Activated CD8-positive, alpha-beta memory T cell treated with anti-CD3 and anti-CD28 coated beads for 48 hours (primary cell): ENCODE data around the gene FAM110C.
A peak's percentile ranks its signal among the peaks of the same experiment; 100 is the strongest.
"Not testable (repeated sequence)": the region's sequence is repeated elsewhere in the genome, so short reads cannot be mapped to it uniquely, and the experiment has no call there.

ENCODE experiments used
- DNase-seq, 3 experiments: peaks; one replicate each; pipeline ENCODE4 v3.0.0-alpha.2; 2020; ENCODE audit warnings: low read depth in 2 of 3, low spot score in 2 of 3

The FAM110C gene

DNA sequence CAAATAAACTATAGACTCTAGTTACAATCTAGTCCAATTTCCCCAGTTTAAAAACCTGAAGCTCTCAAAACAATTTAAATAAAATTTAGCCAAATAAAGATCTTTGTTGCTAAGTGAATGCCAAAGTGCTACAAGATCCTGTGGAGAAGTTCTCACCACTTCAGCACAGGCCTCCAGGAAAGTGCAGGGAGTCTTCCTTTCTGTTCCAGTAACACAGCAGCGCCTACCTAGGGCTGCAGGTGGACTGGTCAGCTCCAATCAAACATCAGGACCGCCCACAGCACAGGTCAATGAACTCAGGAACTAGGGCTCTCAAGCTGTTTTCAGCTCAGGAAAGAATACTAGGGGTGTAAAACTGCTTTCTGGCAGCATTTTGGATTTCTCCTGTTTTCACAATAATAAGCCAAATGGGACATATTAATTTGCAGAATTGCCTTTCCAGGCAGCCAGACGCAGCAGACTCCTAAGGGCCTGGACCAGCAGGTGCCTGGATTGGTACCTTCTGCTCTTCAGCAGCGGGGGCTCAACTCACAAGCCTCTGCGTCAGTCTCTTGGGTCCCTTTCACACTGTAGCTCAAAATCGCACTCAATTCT is 1.5 kb downstream of the FAM110C start:
- no peak for DNase-seq

DNA sequence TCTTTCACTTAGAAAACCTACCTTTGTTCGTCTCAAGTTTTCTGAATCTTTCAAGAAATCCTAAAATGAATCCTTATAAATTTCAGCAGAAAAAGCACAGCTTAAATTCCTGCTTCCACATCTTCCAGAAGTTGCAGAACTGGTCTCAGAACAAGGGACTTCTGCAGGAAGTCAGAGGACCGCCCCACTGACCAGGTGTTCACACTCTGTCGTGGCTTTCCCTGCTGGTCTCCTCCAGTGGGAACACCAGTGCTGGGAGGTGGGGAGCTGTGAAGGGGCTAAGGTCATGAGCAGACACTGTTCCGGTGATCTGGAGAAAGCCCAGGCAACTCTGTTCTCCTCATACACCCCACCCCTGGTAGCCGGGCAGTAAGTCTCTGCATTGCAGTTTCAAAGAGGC is 3.5 kb downstream of the FAM110C start:
- no peak for DNase-seq

DNA sequence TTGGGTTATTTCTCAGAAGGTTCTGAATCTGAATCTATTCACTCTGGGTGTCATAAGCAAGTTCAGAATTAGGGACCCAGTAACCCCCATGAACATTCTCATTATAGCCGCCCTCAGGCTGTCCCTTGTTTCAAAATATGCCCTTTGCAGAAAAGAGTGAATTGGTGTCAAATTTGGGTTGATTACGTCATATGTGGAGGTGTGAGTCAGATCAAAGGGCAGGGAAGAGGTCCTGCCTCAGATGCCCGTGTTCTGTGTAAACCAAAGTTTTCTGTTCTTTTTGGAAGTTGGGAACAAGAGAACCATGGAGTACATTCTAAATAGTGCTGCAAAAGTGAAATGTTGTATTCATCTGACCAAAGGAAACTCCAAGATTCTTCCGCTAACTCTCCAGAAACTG is 5.8 kb downstream of the FAM110C start:
- DNase-seq = no peak

DNA sequence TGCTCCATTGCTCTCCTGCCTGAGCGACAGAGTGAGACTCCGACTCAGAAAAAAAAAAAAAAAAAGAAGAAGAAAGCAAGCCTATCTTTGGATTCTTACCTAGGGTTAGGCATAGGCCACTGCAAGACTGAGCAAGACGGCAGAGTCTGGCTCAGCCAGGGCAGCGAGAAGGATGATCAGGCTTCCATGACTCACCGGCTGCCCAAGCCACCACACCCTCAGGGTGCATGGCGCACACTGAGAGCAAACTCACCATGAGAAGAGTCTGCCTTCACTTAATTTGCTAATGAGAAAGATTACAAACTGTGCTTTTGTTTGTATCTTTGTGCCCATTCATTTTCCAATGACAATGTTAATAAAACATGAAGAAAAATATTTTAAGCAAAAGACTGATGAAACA is 8.2 kb downstream of the FAM110C start:
- no peak for DNase-seq

DNA sequence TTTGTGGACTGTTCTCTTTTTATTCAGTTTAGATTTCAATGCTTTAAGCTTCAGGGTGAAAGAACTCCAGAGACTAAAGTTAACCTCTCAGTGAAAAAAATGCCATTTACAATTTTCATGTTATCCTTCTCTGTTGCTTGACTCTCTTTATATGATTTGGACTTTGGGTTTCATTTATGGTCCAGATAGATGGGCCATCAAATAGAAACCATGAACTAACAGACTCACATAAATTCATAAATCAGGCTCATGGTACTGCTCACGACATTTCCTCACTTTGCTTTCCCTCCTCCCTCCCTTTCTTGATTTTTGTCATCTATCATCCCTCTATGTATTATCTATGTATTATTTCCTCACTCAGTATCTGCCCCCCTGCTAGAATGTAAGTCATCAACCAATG is 10.0 kb downstream of the FAM110C start:
- DNase-seq = no peak

DNA sequence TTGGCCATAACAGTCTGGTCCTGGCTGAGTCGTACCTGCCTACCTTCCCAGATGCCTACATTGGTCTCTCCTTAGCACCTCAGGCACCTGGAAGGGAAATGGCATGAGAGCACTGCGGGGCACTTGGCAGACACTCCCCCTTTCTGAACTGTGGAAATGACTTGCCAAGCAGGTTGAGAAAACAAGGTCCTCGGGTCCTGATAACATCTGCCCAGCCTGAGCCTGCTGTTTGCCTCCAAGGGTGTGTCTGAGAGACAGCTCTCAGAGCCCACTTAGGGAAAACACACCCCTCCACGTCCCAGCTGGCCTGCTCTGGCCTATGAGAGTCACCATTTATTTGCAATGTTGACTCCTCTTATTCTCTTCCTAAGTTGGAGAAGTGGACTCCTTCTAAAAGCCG is 10.5 kb downstream of the FAM110C start:
- DNase-seq = no peak

GRCh38 chr2:33620-34019 is 12.7 kb downstream of the FAM110C start:
- DNase-seq = no peak

- no peak for DNase-seq
Measured at GRCh38 chr2:32068-32467, 14.2 kb downstream of the FAM110C start.

DNA sequence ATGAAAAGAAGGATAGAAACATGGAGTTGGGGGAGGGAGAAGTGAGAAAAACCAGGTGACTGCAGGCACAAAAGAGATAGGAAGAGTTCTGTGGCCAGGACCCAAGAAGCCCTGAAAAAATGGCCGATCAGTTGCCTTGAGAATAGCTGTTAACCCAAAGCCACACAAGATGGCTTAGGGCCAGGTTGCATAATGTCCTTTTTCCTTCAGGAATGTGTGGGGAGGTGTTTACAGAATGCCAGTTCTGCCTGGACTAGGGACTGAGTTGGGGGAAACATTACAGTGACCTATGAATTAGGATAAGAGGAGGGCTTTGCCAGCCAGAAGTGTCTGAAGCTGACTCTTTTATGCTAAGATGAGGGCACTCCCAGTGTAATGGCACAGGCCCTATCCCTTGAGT is 17.1 kb downstream of the FAM110C start:
- no peak for DNase-seq

DNA sequence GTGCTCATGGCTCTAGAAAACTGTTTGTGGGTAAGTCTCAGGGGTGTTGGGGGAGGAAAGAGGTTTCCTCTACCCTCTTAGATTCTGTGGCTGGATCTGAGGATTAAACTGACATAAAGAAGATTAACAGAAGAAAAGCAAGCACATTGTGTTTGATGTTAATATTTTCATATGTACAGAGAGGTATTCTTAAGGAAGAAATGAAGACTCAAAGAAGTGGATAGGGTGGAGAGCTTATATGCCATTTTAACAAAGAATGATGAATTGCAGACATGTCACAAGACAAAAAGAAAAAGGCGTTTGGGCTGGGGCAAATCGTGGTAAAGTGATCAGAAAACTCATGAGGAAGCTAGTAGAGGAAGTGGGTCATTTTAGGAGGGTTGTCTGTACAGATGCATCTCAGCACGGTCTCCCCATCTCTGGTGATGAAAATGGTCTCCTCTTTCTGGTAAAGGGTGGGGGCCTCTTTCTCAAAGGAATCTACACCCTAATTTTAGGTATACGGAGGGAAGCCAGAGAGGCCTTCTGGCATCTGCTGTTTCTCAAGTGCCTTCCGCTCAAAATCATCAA is 17.8 kb downstream of the FAM110C start:
- DNase-seq = no peak

DNA sequence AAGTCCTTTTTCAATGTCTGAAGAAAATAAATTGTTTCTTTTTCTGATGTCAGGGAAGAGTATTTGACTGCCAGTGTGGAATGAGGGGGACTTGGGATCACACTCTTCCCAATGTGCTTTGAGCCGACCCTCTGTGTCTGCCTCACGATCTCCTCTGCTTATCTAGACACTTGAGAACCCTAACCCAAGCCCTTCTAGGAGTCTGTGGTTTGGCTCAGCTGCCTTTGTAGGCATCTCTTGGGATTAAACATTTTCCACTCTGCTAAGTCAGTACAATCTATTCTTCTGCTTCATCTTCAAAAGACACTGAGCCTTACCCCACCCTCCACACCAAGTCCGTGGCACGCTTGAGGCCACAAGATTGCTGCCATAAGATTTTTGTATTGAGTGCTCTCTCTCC is 19.4 kb downstream of the FAM110C start:
- DNase-seq = no peak

DNA sequence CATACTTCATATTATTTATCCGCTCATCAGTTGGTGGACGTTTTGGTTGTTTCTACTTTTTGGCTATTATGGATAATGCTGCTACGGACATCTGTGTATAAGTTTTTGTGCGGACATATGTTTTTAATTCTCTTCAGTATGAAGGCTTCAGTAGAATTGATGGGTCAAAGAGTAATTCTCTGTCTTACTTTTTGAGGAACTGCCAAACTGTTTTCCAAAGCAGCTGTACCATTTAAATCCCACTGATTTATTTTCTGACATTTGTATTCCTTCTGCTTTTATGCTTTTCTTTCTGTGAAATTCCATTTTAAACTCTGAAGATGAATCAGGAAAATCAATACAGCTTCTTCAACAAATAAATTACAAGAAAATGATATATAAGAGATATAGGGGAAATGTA is 20.8 kb downstream of the FAM110C start:
- no peak for DNase-seq

GRCh38 chr2:24591-24990 is 21.7 kb downstream of the FAM110C start:
- DNase-seq = not testable (repeated sequence)

DNA sequence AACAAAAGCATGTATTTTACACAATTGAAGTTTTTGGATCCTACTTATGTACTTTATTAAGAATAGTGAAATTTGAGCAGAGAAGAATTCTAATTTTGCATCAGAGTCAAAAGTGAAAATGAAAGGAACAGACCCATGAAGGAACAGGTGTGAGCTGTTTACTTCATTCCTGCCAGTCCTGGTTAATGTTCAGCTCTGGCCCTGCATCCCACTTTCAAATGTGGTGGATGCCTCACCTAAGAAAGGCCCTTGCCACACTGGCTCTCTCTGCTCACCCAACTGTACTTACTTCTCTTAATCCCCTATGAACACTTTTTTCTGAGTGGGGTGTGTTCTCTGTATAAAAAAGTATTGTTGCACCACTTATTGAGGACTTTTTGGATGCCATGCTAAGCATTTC is 22.2 kb downstream of the FAM110C start:
- DNase-seq = no peak

GRCh38 chr2:23283-23682 is 23.0 kb downstream of the FAM110C start:
- DNase-seq = no peak

DNA sequence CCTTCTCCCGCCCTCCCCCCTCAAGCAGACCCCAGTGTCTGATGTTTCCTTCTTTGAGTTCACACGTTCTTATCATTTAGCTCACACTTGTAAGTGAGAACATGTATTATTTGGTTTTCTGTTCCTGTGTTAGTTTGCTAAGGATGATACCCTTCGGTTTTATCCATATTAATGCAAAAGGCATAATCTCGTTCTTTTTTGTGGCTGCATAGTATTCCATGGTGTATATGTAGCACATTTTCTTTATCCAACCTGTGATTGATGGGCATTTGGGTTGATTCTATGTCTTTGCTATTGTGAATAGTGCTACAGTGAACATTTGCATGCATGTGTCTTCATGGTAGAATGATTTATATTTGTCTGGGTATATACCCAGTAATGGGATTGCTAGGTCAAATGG is 24.1 kb downstream of the FAM110C start:
- DNase-seq = not testable (repeated sequence)

GRCh38 chr2:20259-20658 is 26.0 kb downstream of the FAM110C start:
- not testable (repeated sequence) for DNase-seq

- no peak for DNase-seq
Measured at GRCh38 chr2:19505-19904, 26.8 kb downstream of the FAM110C start.

DNA sequence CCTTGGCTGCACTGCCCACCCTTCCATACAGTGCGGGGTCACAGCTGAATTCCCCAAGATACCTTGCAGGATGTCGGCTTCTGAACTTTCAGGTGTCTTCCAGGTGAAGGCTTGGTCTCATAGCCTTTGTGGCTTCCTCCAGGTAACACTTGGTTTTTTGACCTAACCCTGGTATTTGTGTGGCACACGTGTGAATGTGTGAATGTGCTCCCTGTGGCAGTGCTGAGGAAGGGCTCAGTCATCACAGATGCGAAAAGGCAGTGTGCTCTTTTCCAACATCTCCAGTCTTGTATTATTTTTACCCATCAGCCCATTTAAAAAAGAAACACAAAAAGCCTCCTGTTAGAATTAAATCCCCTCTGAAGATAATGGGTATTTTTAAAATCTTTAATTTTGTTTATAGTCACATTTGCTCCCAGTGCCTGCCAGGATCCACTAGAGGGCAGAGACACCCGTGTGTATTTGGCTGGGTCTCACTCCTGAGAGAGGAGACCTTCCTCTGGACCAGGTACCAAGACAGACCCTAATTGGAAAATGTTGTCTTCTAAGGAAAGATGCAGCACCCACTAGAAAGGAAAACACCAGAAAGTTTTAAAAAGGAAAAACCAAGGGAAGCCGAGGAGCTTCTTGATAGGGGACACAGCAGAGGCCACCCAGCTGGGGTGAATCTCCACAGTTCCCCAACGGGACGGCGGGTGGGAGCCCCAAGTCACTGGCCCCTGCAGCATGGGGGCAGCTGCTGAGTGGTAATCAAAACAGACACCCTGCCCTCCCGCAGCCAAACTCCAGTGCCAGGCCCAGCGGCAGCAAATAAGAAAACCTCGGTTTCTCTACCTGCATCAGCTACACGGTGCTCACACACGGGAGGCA is 27.7 kb downstream of the FAM110C start:
- DNase-seq = no peak

GRCh38 chr2:15916-16315 is 30.4 kb downstream of the FAM110C start:
- DNase-seq = not testable (repeated sequence)

DNA sequence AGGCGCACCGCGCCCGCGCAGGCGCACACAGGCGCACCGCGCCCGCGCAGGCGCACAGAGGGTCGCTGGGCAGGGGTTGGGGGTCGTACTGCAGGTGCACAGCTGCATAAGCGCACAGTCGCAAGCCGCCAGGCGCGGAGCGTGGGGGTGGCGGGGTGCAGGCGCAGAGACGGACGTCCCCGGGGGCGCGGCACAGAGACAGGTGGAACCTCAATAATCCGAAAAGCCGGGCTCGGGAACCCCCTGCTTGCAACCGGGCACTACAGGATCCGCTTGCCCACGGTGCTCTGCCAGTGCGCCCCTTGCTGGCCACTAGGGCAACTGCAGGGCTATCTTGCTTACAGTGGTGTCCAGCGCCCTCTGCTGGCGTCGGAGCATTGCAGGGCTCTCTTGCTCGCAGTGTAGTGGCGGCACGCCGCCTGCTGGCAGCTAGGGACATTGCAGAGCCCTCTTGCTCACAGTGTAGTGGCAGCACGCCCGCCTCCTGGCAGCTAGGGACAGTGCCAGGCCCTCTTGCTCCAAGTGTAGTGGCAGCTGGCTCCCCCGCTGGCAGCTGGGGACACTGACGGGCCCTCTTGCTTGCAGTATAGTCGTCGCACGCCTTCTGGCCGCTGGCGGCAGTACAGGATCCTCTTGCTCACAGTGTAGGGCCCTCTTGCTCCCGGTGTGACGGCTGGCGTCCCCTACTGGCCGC is 34.9 kb downstream of the FAM110C start:
- peak; percentile 36 to 47 (median 39) for DNase-seq
